Glutamatergic neuron (in vitro differentiated cells): ENCODE data around the gene ROR1. TPM values are rescaled to one million over a fixed set of nuclear protein-coding genes. Genes with fewer than 3 reads are reported as not detected.

Experiments used
- DNase-seq: peaks from one replicate; pipeline ENCODE4 v3.0.0; 2022
- H3K27ac Mint-ChIP-seq: one replicate; pipeline ENCODE4 v1.8.0; 2020; ENCODE audit warnings: mild to moderate bottlenecking, mixed read lengths, inconsistent platforms; ENCODE audit not compliant: unreplicated experiment
- H3K27me3 Mint-ChIP-seq: one replicate; pipeline ENCODE4 v1.8.0; 2020; ENCODE audit warnings: mild to moderate bottlenecking, moderate library complexity, mixed read lengths, inconsistent platforms; ENCODE audit not compliant: unreplicated experiment
- H3K36me3 Mint-ChIP-seq: one replicate; pipeline ENCODE4 v1.8.0; 2020; ENCODE audit warnings: mild to moderate bottlenecking, mixed read lengths, inconsistent platforms; ENCODE audit not compliant: unreplicated experiment
- H3K4me1 Mint-ChIP-seq: one replicate; pipeline ENCODE4 v1.8.0; 2020; ENCODE audit warnings: mild to moderate bottlenecking, low read depth, mixed read lengths, inconsistent platforms; ENCODE audit not compliant: unreplicated experiment
- H3K4me3 Mint-ChIP-seq: one replicate; pipeline ENCODE4 v1.8.0; 2020; ENCODE audit warnings: mild to moderate bottlenecking, mixed read lengths, inconsistent platforms; ENCODE audit not compliant: unreplicated experiment
- H3K9me3 Mint-ChIP-seq: one replicate; pipeline ENCODE4 v1.8.0; 2020; ENCODE audit warnings: mild to moderate bottlenecking, moderate library complexity, mixed read lengths, inconsistent platforms; ENCODE audit not compliant: unreplicated experiment
- CTCF ChIP-seq: fragments of 200-600 bp; sonication (generic); IDR thresholded peaks from one replicate; pipeline ENCODE4 v1.5.0; 2021; ENCODE audit not compliant: partially characterized antibody, unreplicated experiment
- total RNA-seq: library from RNA; stranded (reverse); fragmentation: NEBNext Ultra II Directional; extraction: Animal tissue kit (Norgen Biotek cat#: 25700); gene quantifications from one replicate; pipeline ENCODE4 v1.2.1, GENCODE V29; 2021; ENCODE audit not compliant: unreplicated experiment

Gene ROR1
- total RNA-seq, 1 donor from 2014 or later, result 11.3 TPM

- Mint-ChIP-seq H3K4me3 (no peak overlapping the region), H3K27ac (no peak overlapping the region), H3K36me3 (peaks cover 8% of the 10 kb centered on the region), H3K27me3 (peaks cover 2% of the 10 kb centered on the region), H3K9me3 (no peaks in the 10 kb centered on the region), H3K4me1 (peaks cover 7% of the 10 kb centered on the region)
- TF ChIP-seq CTCF, result no peak
- no peak for DNase-seq
Observed at GRCh38 chr1:64136296-64136695, 362.5 kb downstream of the ROR1 start.

GRCh38 chr1:64136752-64137411, 363.1 kb downstream of the ROR1 start:
- peak; percentile 80 for DNase-seq
- Mint-ChIP-seq H3K27me3 (peaks cover 2% of the 10 kb centered on the region), H3K4me3 (no peak overlapping the region), H3K9me3 (no peaks in the 10 kb centered on the region), H3K36me3 (peaks cover 8% of the 10 kb centered on the region), H3K27ac (no peak overlapping the region), H3K4me1 (peaks cover 7% of the 10 kb centered on the region)
- peak; percentile 91 for TF ChIP-seq CTCF

GRCh38 chr1:64137412-64137803, 363.6 kb downstream of the ROR1 start:
- Mint-ChIP-seq H3K27ac (no peak overlapping the region), H3K9me3 (no peaks in the 10 kb centered on the region), H3K4me3 (no peak overlapping the region), H3K27me3 (peaks cover 2% of the 10 kb centered on the region), H3K4me1 (peaks cover 7% of the 10 kb centered on the region), H3K36me3 (peaks cover 8% of the 10 kb centered on the region)
- TF ChIP-seq CTCF, result peak; percentile 24
- DNase-seq, result no peak

DNA sequence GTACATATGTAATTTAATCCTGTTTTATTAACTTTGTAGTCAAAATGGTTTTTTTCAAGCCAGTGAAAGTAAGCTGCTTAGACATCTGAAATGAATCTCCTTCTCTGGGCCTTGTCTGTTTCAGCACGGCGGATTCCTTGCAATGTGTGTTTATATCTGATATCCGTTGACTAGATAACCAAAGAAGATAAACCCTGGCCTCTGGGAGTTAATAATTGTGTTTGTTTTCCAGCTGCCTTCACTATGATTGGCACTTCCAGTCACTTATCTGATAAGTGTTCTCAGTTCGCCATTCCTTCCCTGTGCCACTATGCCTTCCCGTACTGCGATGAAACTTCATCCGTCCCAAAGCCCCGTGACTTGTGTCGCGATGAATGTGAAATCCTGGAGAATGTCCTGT, 366.1 kb downstream of the ROR1 start:
- H3K4me1 Mint-ChIP-seq, result peaks cover 7% of the 10 kb centered on the region
- no peak overlapping the region for H3K4me3 Mint-ChIP-seq
- no peak for DNase-seq
- H3K27ac Mint-ChIP-seq, result no peak overlapping the region
- H3K36me3 Mint-ChIP-seq, result peaks cover 8% of the 10 kb centered on the region
- no peak for TF ChIP-seq CTCF
- no peaks in the 10 kb centered on the region for H3K9me3 Mint-ChIP-seq
- peaks cover 3% of the 10 kb centered on the region for H3K27me3 Mint-ChIP-seq

DNA sequence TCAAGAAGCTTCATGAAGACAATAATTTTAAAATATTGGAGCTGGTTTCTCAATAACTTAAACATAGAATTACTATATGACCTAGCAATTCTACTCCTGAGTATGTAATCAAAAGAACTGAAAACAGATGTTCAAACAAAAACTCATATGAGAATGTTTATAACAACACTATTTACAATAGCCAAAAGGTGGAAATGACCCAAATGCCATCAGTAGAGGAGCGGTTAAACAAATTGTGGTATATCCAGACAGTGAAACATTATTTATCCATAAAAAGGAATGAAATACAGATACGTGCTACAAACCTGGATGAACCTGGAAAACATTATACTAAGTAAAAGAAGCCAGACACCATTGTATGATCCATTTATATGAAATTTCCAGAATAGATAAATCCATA, 366.8 kb downstream of the ROR1 start:
- Mint-ChIP-seq H3K9me3 (no peaks in the 10 kb centered on the region), H3K36me3 (peaks cover 8% of the 10 kb centered on the region), H3K4me3 (no peak overlapping the region), H3K4me1 (peaks cover 7% of the 10 kb centered on the region), H3K27me3 (peaks cover 3% of the 10 kb centered on the region), H3K27ac (no peak overlapping the region)
- TF ChIP-seq CTCF, result no peak
- DNase-seq, result no peak
